Choroid plexus epithelial cell (primary cell): ENCODE measurements around the gene CALHM3.

Experiments used
- DNase-seq: peaks from one replicate; pipeline ENCODE4 v3.0.0-alpha.2; 2010; ENCODE audit warnings: low read depth
- H3K4me3 ChIP-seq: 2 replicates; pipeline ENCODE4 v1.5.1; 2011; ENCODE audit warnings: low read depth, mild to moderate bottlenecking, control low read depth, low read length, moderate library complexity
- TF ChIP-seq, protein P1 (sequence below): conservative IDR thresholded peaks from 2 replicates; pipeline ENCODE4 v1.5.1; 2011; ENCODE audit warnings: low read depth, mild to moderate bottlenecking, control low read depth, inconsistent platforms, low read length, moderate library complexity

CALHM3 gene

GRCh38 chr10:103442031-103442461, 37.0 kb downstream of the CALHM3 start:
- no peak overlapping the region for H3K4me3 ChIP-seq
- TF ChIP-seq, protein P1, sequence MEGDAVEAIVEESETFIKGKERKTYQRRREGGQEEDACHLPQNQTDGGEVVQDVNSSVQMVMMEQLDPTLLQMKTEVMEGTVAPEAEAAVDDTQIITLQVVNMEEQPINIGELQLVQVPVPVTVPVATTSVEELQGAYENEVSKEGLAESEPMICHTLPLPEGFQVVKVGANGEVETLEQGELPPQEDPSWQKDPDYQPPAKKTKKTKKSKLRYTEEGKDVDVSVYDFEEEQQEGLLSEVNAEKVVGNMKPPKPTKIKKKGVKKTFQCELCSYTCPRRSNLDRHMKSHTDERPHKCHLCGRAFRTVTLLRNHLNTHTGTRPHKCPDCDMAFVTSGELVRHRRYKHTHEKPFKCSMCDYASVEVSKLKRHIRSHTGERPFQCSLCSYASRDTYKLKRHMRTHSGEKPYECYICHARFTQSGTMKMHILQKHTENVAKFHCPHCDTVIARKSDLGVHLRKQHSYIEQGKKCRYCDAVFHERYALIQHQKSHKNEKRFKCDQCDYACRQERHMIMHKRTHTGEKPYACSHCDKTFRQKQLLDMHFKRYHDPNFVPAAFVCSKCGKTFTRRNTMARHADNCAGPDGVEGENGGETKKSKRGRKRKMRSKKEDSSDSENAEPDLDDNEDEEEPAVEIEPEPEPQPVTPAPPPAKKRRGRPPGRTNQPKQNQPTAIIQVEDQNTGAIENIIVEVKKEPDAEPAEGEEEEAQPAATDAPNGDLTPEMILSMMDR: no peak
- peak; percentile 85 for DNase-seq

DNA sequence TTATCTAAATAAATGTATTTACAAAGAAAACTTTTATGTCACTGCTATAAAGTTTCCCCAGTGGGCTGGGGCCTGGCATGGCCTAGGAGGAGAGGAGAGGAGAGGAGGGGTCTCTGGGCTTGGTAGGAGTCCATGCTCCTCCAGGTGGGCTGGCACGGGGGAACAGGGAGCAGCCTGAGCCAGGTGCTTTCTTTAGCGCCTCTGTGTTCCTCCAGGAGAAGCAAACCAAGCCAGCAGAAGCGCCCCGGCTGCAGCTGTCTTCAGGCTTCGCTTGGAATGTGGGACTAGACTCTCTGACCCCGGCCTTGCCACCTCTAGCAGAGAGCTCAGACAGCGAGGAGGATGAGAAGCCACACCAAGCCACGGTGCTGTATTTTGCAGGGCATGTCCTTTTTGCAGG, 37.4 kb downstream of the CALHM3 start:
- DNase-seq: no peak
- H3K4me3 ChIP-seq: no peak overlapping the region
- TF ChIP-seq, protein P1: no peak

GRCh38 chr10:103441206-103441605, 37.8 kb downstream of the CALHM3 start:
- TF ChIP-seq, protein P1: no peak
- peak; percentile 25 for DNase-seq
- no peak overlapping the region for H3K4me3 ChIP-seq

- no peak for DNase-seq
- TF ChIP-seq, protein P1: no peak
- H3K4me3 ChIP-seq: no peak overlapping the region
Observed at GRCh38 chr10:103440416-103440815, 38.6 kb downstream of the CALHM3 start.

DNA sequence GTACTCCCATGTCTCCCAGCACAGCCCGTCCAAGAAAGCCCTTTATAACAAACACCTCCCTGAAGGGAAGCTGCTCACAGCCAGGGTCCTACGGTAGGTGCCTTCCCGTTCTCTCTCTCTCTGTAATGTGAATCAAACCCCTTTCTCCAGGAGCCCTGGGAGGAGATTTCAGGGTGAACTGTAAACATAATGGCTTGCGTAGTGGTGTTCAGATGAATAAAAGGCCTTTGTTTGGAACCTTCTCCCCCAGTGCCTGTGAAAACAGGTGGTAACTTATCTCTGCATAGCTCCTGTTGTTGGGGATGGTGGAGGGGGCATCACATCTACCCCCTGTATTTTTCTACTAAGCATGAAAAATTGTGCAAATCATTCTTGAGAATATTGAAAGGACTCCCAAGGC, 39.3 kb downstream of the CALHM3 start:
- DNase-seq: no peak
- TF ChIP-seq, protein P1: no peak
- no peak overlapping the region for H3K4me3 ChIP-seq

- TF ChIP-seq, protein P1: no peak
- peak; percentile 48 for DNase-seq
- no peak overlapping the region for H3K4me3 ChIP-seq
Observed at GRCh38 chr10:103433858-103434257, 45.2 kb downstream of the CALHM3 start.

DNA sequence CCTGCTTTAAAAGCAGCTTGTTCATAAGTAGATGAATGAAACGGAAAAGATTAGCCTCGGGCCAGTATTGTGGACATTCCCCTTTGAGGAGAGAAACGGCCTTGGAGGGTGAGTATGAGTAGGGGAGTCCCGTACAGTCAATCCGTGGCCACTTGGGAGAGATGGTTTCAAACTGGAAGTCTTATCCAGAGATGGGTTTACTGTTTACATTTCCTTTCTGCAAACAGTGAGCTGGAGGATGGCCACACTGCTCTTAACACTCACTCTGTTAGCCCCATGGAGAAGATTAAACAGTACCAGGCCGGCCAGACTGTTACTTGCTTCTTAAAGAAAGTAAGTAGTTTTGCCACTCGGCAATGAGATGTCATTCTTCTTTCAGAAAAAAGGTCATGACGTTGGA, 47.1 kb downstream of the CALHM3 start:
- no peak for DNase-seq
- TF ChIP-seq, protein P1: no peak
- H3K4me3 ChIP-seq: no peak overlapping the region
